ENCODE measurements around the gene ABCB10. TPM values are rescaled to one million over a fixed set of nuclear protein-coding genes. Genes with fewer than 3 reads are reported as not detected.

The ABCB10 gene
- total RNA-seq, 4 donors from 2014 or later, result 11.4 to 13.2 (median 12.2) TPM

DNA sequence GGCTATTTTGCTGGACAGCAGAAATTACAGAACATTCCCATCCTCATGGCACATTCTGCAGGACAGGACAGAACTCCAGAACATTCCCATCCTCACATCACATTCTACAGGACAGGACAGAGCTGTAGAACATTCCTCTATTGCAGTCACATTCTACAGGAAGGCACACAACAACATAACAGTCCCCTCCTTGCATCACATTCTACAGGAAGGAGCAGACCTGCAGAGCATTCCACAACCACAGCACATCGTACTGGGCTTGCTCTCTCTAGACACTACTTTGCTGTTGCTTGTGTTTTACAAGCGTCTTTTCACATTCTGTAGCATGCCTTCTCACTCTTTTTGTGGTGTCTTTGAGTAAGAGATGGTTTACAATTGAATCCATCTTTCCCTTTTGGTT lies 26.8 kb upstream of the ABCB10 start:
- intact Hi-C loops (cut with DNase I; ENCODE audit: low total_unique reads), result no loop called here
- WGBS, 2 donors, result 71 to 83% methylated on average over 2 of the region's 2 CpGs
- no peak overlapping the region for H3K4me3 ChIP-seq (ENCODE audit: low read depth, poor library complexity, severe bottlenecking)
- TF ChIP-seq POLR2A (IDR thresholded peaks at IDR 0.05), result no peak
- TF ChIP-seq, protein P1, sequence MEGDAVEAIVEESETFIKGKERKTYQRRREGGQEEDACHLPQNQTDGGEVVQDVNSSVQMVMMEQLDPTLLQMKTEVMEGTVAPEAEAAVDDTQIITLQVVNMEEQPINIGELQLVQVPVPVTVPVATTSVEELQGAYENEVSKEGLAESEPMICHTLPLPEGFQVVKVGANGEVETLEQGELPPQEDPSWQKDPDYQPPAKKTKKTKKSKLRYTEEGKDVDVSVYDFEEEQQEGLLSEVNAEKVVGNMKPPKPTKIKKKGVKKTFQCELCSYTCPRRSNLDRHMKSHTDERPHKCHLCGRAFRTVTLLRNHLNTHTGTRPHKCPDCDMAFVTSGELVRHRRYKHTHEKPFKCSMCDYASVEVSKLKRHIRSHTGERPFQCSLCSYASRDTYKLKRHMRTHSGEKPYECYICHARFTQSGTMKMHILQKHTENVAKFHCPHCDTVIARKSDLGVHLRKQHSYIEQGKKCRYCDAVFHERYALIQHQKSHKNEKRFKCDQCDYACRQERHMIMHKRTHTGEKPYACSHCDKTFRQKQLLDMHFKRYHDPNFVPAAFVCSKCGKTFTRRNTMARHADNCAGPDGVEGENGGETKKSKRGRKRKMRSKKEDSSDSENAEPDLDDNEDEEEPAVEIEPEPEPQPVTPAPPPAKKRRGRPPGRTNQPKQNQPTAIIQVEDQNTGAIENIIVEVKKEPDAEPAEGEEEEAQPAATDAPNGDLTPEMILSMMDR (IDR thresholded peaks at IDR 0.05), result no peak
- no peak for DNase-seq (ENCODE audit: low spot score in 2 of 2)

DNA sequence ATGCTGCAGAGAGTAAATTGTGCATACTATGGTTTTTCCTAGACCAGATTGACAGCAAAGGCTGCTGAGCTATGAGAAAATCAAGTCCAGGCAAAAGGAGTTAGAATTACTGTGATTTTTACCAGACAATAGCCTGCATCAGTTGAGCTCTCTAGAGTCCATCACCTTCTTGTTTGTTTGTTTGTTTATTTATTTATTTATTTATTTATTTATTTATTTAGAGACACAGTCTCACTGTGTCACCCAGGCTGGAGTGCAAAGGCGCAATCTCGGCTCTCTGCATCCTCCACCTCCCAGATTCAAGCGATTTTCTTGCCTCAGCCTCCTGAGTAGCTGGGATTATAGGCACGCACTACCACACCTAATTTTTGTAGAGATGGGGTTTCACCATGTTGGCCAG lies 24.2 kb upstream of the ABCB10 start:
- DNase-seq (ENCODE audit: low spot score in 2 of 2), result no peak
- 95 to 98% methylated on average over 4 of the region's 4 CpGs for WGBS, 2 donors
- TF ChIP-seq, protein P1 (IDR thresholded peaks at IDR 0.05), result no peak
- no peak for TF ChIP-seq POLR2A (IDR thresholded peaks at IDR 0.05)
- intact Hi-C loops (cut with DNase I; ENCODE audit: low total_unique reads), result no loop called here
- H3K4me3 ChIP-seq (ENCODE audit: low read depth, poor library complexity, severe bottlenecking), result no peak overlapping the region

GRCh38 chr1:229582011-229582694 lies 23.6 kb upstream of the ABCB10 start:
- intact Hi-C loops (cut with DNase I; ENCODE audit: low total_unique reads), result no loop called here
- 28 to 50% methylated on average over 11 of the region's 11 CpGs for WGBS, 2 donors
- TF ChIP-seq POLR2A (IDR thresholded peaks at IDR 0.05), result no peak
- TF ChIP-seq, protein P1 (IDR thresholded peaks at IDR 0.05), result no peak
- H3K4me3 ChIP-seq (ENCODE audit: low read depth, poor library complexity, severe bottlenecking), result no peak overlapping the region
- no peak for DNase-seq (ENCODE audit: low spot score in 2 of 2)

DNA sequence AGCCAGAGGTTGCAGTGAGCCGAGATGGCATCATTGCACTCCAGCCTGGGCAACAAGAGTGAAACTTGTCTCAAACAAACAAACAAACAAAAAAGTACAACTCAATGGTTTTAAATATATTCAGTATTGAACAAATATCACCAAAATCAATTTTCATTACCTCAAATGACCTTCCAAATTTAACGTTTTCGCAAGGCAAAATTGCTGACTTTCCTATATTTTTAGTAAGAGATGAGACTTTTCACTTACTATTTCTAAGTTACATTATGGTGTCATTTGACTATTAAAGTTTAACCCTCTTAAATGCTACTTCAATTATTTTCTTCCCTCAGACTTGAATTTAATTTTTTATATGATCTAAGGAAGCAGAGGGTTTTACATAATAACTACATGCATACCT lies 23.0 kb upstream of the ABCB10 start:
- WGBS, 2 donors, result 84 to 91% methylated on average over 3 of the region's 3 CpGs
- DNase-seq (ENCODE audit: low spot score in 2 of 2), result no peak
- intact Hi-C loops (cut with DNase I; ENCODE audit: low total_unique reads), result no loop called here
- H3K4me3 ChIP-seq (ENCODE audit: low read depth, poor library complexity, severe bottlenecking), result no peak overlapping the region
- no peak for TF ChIP-seq POLR2A (IDR thresholded peaks at IDR 0.05)
- TF ChIP-seq, protein P1 (IDR thresholded peaks at IDR 0.05), result no peak

DNA sequence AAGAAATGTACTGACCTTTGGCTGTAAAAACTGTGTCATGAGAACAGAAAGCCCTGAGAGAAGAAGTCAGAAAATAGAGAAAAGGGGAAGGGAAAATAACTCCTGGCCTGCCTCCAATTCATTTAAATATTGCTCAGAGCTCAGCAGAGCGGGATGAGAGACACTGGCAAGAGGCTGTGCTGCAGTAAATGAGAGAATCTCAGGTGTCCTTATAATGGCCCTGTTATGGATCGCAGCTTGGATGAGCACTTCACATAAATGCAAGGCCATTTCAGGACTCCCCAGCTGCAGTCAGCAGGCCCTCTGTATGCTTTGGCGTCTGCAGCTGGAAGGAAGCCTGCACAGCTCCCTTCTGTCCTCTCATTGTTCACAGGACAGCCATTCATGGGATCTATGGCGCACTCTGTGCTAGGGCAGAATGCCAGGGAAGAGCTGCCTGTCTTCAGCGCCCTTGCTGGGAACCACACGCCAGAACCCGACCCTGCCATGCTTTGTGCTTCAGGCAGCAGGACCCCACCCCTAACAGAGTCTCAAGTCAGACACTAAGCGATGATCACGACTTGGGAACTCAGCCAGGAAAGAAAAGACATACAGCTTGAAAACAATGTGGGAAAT lies 20.7 kb upstream of the ABCB10 start:
- DNase-seq (ENCODE audit: low spot score in 2 of 2), result peak in 1 of 2 donors; percentile 37
- H3K4me3 ChIP-seq (ENCODE audit: low read depth, poor library complexity, severe bottlenecking), result no peak overlapping the region
- no peak for TF ChIP-seq POLR2A (IDR thresholded peaks at IDR 0.05)
- TF ChIP-seq, protein P1 (IDR thresholded peaks at IDR 0.05), result no peak
- 2 to 7% methylated on average over 9 of the region's 9 CpGs for WGBS, 2 donors
- intact Hi-C loops (cut with DNase I; ENCODE audit: low total_unique reads), result no loop called here

Data from lower leg skin (tissue), 4 donors.